Endodermal cell (in vitro differentiated cells): ENCODE results near the gene OR2L13. TPM values are rescaled to one million over a fixed set of nuclear protein-coding genes. Genes with fewer than 3 reads are reported as not detected.
"Not testable (repeated sequence)": the region's sequence is repeated elsewhere in the genome, so short reads cannot be mapped to it uniquely, and the experiment has no call there.

Experiments
- DNase-seq: peaks from one replicate; pipeline ENCODE4 v3.0.0-alpha.2; 2017
- H3K27ac ChIP-seq: 2 replicates; pipeline ENCODE4 v1.5.1; 2013; ENCODE audit warnings: mild to moderate bottlenecking, low read depth, low read length, moderate library complexity
- H3K27me3 ChIP-seq: 2 replicates; pipeline ENCODE4 v1.6.1; 2013; ENCODE audit warnings: mild to moderate bottlenecking, low read length, moderate library complexity; ENCODE audit not compliant: insufficient read depth, control insufficient read depth, poor library complexity, severe bottlenecking
- H3K36me3 ChIP-seq: 2 replicates; pipeline ENCODE4 v1.7.0; 2013; ENCODE audit warnings: mild to moderate bottlenecking, low read length, moderate library complexity; ENCODE audit not compliant: control insufficient read depth, insufficient read depth
- H3K4me1 ChIP-seq: one replicate; pipeline ENCODE4 v1.7.0; 2013; ENCODE audit warnings: low read length; ENCODE audit not compliant: control insufficient read depth, insufficient read depth
- H3K4me3 ChIP-seq: 2 replicates; pipeline ENCODE4 v1.5.1; 2013; ENCODE audit warnings: mild to moderate bottlenecking, low read length, moderate library complexity
- H3K9ac ChIP-seq: 2 replicates; pipeline ENCODE4 v1.6.1; 2013; ENCODE audit warnings: mild to moderate bottlenecking, low read length, moderate library complexity; ENCODE audit not compliant: poor library complexity, severe bottlenecking; ENCODE audit errors: extremely low read depth
- H3K9me3 ChIP-seq: 2 replicates; pipeline ENCODE4 v1.6.1; 2013; ENCODE audit warnings: mild to moderate bottlenecking, low read length, moderate library complexity; ENCODE audit not compliant: control insufficient read depth
- H3K27ac Mint-ChIP-seq: 2 replicates; pipeline ENCODE4 v1.8.0; 2020; ENCODE audit warnings: mixed read lengths
- H3K27me3 Mint-ChIP-seq: 2 replicates; pipeline ENCODE4 v1.8.0; 2021; ENCODE audit warnings: mild to moderate bottlenecking, mixed read lengths; ENCODE audit not compliant: insufficient read depth
- H3K36me3 Mint-ChIP-seq: 2 replicates; pipeline ENCODE4 v1.8.0; 2020; ENCODE audit warnings: low read depth, mixed read lengths
- H3K4me1 Mint-ChIP-seq: 2 replicates; pipeline ENCODE4 v1.8.0; 2020; ENCODE audit warnings: mixed read lengths
- H3K4me3 Mint-ChIP-seq: 2 replicates; pipeline ENCODE4 v1.8.0; 2020; ENCODE audit warnings: mild to moderate bottlenecking, moderate library complexity, mixed read lengths
- H3K9me3 Mint-ChIP-seq: 2 replicates; pipeline ENCODE4 v1.8.0; 2020; ENCODE audit warnings: mild to moderate bottlenecking, mixed read lengths
- WGBS, 2 experiments: methylation state at CpG; one replicate each; pipeline versions ENCODE4 v1.1.5 to v1.1.7; 2013; ENCODE audit warnings: missing lambda C conversion rate in 2 of 2, mixed read lengths in 1 of 2; ENCODE audit not compliant: insufficient coverage in 1 of 2, insufficient read length in 1 of 2; 5-methylcytosine and 5-hydroxymethylcytosine counted together
- total RNA-seq, 2 donors: library from RNA; stranded (reverse); fragmentation: NEBNext Ultra II Directional in 1 of 2; extraction: Animal tissue kit (Norgen Biotek cat#: 25700) in 1 of 2; gene quantifications; 2 replicates in 1 of 2; 3 replicates in 1 of 2; pipeline ENCODE4 v1.2.1, GENCODE V29; 2021
- TF ChIP-seq, protein P1 (sequence below): fragments of 200-600 bp; sonication (generic); conservative IDR thresholded peaks from 2 replicates; pipeline ENCODE4 v1.5.0; 2021; ENCODE audit warnings: antibody characterized with exemption, mild to moderate bottlenecking

OR2L13 gene
- total RNA-seq, 2 donors from 2014 or later, result not detected

DNA sequence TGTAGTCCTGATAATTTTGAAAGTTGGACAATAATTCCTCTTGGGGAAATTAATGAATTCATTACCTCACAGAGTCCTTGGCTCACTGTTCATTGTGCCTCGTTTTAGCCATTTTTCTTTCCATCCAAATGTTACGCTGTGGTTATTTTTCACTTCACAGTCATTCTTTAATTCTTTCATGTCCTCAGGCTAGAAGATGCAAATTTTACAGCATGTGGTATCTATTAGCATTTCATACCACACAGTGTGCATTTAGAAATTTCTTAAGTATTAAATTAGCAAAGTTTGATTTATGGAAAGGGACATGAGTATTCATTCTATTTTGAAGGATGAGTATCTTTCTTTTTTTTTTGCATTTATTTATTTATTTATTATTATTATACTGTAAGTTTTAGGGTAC, 29.9 kb upstream of the OR2L13 start:
- no peak overlapping the region for H3K9ac ChIP-seq
- WGBS, 2 experiments, result 73 to 74% methylated on average over 2 of the region's 2 CpGs
- no peaks in the 10 kb centered on the region for H3K36me3 ChIP-seq
- H3K4me1 ChIP-seq, result no peaks in the 10 kb centered on the region
- no peak overlapping the region for H3K4me3 ChIP-seq
- Mint-ChIP-seq H3K4me1 (no peaks in the 10 kb centered on the region), H3K4me3 (no peak overlapping the region), H3K36me3 (no peaks in the 10 kb centered on the region), H3K9me3 (peaks cover 79% of the 10 kb centered on the region), H3K27me3 (no peaks in the 10 kb centered on the region), H3K27ac (no peak overlapping the region)
- H3K9me3 ChIP-seq, result peaks cover 46% of the 10 kb centered on the region
- TF ChIP-seq, protein P1, sequence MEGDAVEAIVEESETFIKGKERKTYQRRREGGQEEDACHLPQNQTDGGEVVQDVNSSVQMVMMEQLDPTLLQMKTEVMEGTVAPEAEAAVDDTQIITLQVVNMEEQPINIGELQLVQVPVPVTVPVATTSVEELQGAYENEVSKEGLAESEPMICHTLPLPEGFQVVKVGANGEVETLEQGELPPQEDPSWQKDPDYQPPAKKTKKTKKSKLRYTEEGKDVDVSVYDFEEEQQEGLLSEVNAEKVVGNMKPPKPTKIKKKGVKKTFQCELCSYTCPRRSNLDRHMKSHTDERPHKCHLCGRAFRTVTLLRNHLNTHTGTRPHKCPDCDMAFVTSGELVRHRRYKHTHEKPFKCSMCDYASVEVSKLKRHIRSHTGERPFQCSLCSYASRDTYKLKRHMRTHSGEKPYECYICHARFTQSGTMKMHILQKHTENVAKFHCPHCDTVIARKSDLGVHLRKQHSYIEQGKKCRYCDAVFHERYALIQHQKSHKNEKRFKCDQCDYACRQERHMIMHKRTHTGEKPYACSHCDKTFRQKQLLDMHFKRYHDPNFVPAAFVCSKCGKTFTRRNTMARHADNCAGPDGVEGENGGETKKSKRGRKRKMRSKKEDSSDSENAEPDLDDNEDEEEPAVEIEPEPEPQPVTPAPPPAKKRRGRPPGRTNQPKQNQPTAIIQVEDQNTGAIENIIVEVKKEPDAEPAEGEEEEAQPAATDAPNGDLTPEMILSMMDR, result no peak
- no peak overlapping the region for H3K27ac ChIP-seq
- H3K27me3 ChIP-seq, result no peaks in the 10 kb centered on the region
- DNase-seq, result no peak

DNA sequence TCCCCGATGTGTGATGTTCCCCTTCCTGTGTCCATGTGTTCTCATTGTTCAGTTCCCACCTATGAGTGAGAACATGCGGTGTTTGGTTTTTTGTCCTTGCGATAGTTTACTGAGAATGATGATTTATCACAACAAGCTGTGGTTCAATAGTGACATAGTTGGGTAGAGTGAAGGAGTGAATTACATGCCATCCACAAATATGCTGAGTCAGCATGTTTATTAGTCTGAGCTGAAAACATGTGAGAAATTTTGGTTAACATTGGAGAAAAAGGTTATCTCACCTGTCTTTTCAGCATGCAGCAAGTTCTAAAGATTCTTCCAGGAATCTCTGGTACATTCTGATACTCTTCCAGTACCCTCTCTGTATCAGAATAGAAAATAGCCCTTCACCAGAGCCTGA, 29.4 kb upstream of the OR2L13 start:
- Mint-ChIP-seq H3K36me3 (no peaks in the 10 kb centered on the region), H3K27me3 (no peaks in the 10 kb centered on the region), H3K27ac (no peak overlapping the region), H3K4me1 (no peaks in the 10 kb centered on the region), H3K4me3 (no peak overlapping the region), H3K9me3 (peaks cover 80% of the 10 kb centered on the region)
- H3K9me3 ChIP-seq, result peaks cover 46% of the 10 kb centered on the region
- no peaks in the 10 kb centered on the region for H3K4me1 ChIP-seq
- H3K27ac ChIP-seq, result no peak overlapping the region
- no peak for DNase-seq
- WGBS, 2 experiments, result 94 to 100% methylated on average over 1 to 2 of the region's 3 CpGs
- TF ChIP-seq, protein P1, result no peak
- H3K36me3 ChIP-seq, result no peaks in the 10 kb centered on the region
- H3K27me3 ChIP-seq, result no peaks in the 10 kb centered on the region
- no peak overlapping the region for H3K9ac ChIP-seq
- H3K4me3 ChIP-seq, result no peak overlapping the region

DNA sequence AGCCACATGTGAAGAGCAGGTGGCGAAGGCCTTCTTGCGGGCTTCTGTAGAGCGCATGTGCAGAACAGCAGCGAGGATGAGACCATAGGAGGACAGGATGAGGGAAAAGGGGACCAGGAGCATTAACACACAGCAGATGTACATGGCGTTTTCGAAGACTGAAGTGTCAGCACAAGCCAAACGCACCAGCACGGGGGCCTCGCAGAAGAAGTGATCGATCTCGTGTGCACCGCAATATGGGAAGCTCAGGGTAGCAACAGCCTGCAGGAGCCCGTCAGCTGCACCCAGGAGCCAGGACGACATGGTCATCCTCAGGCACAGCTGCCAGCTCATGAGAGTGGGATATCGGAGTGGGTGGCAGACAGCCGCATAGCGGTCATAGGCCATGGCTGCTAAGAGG, 11.1 kb upstream of the OR2L13 start:
- H3K27ac Mint-ChIP-seq, result not testable (repeated sequence)

DNA sequence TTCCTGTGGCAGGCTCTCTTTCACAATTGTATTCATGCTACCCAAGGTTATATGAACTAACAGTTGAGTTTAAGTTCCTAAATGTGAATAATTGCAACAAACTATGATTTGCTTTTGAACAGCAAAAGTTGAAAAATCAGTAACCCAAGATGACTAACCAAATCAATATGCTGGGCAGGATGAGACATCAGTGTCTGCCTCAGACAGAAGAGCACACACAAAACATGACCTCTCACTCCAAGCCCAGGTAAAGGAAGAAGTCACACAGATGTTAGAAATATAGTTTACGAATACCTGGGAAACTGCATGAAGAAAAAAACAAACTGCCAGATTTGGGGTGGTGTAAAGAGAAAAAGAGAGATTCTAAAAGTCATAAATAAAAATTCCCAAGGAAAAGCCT, 3.5 kb downstream of the OR2L13 start:
- 84% methylated on average over 1 of the region's 1 CpG; no CpG with 5 or more reads in 1 of the 2 experiments for WGBS, 2 experiments
- no peak for DNase-seq
- H3K27me3 Mint-ChIP-seq, result no peaks in the 10 kb centered on the region
- no peak overlapping the region for H3K4me3 Mint-ChIP-seq
- H3K9me3 ChIP-seq, result peaks cover 80% of the 10 kb centered on the region
- no peak overlapping the region for H3K9ac ChIP-seq
- no peaks in the 10 kb centered on the region for H3K27me3 ChIP-seq
- no peaks in the 10 kb centered on the region for H3K36me3 ChIP-seq
- no peaks in the 10 kb centered on the region for H3K36me3 Mint-ChIP-seq
- TF ChIP-seq, protein P1, result no peak
- H3K4me1 ChIP-seq, result no peaks in the 10 kb centered on the region
- H3K4me1 Mint-ChIP-seq, result no peaks in the 10 kb centered on the region
- H3K9me3 Mint-ChIP-seq, result peaks cover 84% of the 10 kb centered on the region
- H3K27ac Mint-ChIP-seq, result no peak overlapping the region
- no peak overlapping the region for H3K27ac ChIP-seq
- H3K4me3 ChIP-seq, result no peak overlapping the region

More for the DNA sequence above, 11.1 kb upstream of the OR2L13 start:
- not testable (repeated sequence) for H3K4me3 ChIP-seq, H3K4me1 Mint-ChIP-seq, H3K36me3 Mint-ChIP-seq, H3K27ac ChIP-seq, H3K27me3 Mint-ChIP-seq, H3K4me1 ChIP-seq, DNase-seq, H3K4me3 Mint-ChIP-seq, H3K9ac ChIP-seq, H3K36me3 ChIP-seq, H3K27me3 ChIP-seq
- peaks cover 59% of the 10 kb centered on the region for H3K9me3 ChIP-seq
- 94% methylated on average over 6 of the region's 17 CpGs; no CpG with 5 or more reads in 1 of the 2 experiments for WGBS, 2 experiments
- H3K9me3 Mint-ChIP-seq, result peaks cover 73% of the 10 kb centered on the region
